BE2C (cell line): ENCODE results near the gene IKZF5.

Source experiments
- DNase-seq: peaks from one replicate; pipeline ENCODE4 v3.0.0-alpha.2; 2020
- H3K27me3 ChIP-seq: fragments of 250-450 bp; sonication (Bioruptor Pico); 2 replicates; pipeline ENCODE4 v1.5.1; 2020; ENCODE audit warnings: mild to moderate bottlenecking
- H3K36me3 ChIP-seq: fragments of 250-450 bp; sonication (Bioruptor Pico); 2 replicates; pipeline ENCODE4 v1.5.1; 2020; ENCODE audit warnings: mild to moderate bottlenecking
- H3K4me1 ChIP-seq: fragments of 250-450 bp; sonication (Bioruptor Pico); 2 replicates; pipeline ENCODE4 v1.5.1; 2020
- H3K4me3 ChIP-seq: 2 replicates; pipeline ENCODE4 v1.5.1; 2011; ENCODE audit warnings: low read depth, low read length
- H3K9me3 ChIP-seq: fragments of 250-450 bp; sonication (Bioruptor Pico); 2 replicates; pipeline ENCODE4 v1.5.1; 2020
- TF ChIP-seq, protein P1 (sequence below): IDR thresholded peaks from 2 replicates; pipeline ENCODE4 v1.5.1; 2012; ENCODE audit warnings: mild to moderate bottlenecking, low read depth, low read length

IKZF5 gene

DNA sequence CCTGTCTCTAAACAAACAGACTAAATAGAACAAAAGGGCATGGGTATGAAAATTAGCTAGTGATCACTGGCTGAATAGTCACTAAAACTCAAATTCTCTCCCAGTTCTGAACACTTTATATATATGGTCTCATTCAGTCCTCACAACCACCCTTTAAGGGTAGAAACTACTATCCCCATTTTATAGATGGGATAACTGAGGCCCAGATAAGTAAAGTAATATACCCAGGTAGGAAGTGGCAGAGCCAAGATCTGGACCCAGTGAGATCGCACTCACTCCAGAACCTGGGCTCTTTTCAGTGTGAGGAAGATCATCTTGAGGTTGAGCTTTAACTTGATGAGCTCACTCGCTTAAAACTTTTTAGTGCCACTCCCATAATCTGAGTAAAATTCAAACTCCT is 23.9 kb downstream of the IKZF5 start:
- no peaks in the 10 kb centered on the region for H3K27me3 ChIP-seq
- TF ChIP-seq, protein P1, sequence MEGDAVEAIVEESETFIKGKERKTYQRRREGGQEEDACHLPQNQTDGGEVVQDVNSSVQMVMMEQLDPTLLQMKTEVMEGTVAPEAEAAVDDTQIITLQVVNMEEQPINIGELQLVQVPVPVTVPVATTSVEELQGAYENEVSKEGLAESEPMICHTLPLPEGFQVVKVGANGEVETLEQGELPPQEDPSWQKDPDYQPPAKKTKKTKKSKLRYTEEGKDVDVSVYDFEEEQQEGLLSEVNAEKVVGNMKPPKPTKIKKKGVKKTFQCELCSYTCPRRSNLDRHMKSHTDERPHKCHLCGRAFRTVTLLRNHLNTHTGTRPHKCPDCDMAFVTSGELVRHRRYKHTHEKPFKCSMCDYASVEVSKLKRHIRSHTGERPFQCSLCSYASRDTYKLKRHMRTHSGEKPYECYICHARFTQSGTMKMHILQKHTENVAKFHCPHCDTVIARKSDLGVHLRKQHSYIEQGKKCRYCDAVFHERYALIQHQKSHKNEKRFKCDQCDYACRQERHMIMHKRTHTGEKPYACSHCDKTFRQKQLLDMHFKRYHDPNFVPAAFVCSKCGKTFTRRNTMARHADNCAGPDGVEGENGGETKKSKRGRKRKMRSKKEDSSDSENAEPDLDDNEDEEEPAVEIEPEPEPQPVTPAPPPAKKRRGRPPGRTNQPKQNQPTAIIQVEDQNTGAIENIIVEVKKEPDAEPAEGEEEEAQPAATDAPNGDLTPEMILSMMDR = no peak
- H3K4me1 ChIP-seq = no peaks in the 10 kb centered on the region
- no peak for DNase-seq
- no peak overlapping the region for H3K4me3 ChIP-seq
- no peaks in the 10 kb centered on the region for H3K9me3 ChIP-seq
- no peaks in the 10 kb centered on the region; the same call in 1 of the 2 replicates for H3K36me3 ChIP-seq

- no peaks in the 10 kb centered on the region for H3K4me1 ChIP-seq
- TF ChIP-seq, protein P1 = no peak
- no peak overlapping the region for H3K4me3 ChIP-seq
- no peaks in the 10 kb centered on the region for H3K27me3 ChIP-seq
- no peaks in the 10 kb centered on the region for H3K9me3 ChIP-seq
- H3K36me3 ChIP-seq = no peaks in the 10 kb centered on the region; the same call in 1 of the 2 replicates
- DNase-seq = no peak
Measured at GRCh38 chr10:122983898-122984297, 24.7 kb downstream of the IKZF5 start.

GRCh38 chr10:122981066-122981464 is 27.5 kb downstream of the IKZF5 start:
- no peaks in the 10 kb centered on the region for H3K4me1 ChIP-seq
- TF ChIP-seq, protein P1 = peak; percentile 53
- H3K27me3 ChIP-seq = no peaks in the 10 kb centered on the region
- no peaks in the 10 kb centered on the region for H3K9me3 ChIP-seq
- DNase-seq = no peak
- no peaks in the 10 kb centered on the region; the same call in 1 of the 2 replicates for H3K36me3 ChIP-seq
- H3K4me3 ChIP-seq = peak overlapping the region; percentile 72

DNA sequence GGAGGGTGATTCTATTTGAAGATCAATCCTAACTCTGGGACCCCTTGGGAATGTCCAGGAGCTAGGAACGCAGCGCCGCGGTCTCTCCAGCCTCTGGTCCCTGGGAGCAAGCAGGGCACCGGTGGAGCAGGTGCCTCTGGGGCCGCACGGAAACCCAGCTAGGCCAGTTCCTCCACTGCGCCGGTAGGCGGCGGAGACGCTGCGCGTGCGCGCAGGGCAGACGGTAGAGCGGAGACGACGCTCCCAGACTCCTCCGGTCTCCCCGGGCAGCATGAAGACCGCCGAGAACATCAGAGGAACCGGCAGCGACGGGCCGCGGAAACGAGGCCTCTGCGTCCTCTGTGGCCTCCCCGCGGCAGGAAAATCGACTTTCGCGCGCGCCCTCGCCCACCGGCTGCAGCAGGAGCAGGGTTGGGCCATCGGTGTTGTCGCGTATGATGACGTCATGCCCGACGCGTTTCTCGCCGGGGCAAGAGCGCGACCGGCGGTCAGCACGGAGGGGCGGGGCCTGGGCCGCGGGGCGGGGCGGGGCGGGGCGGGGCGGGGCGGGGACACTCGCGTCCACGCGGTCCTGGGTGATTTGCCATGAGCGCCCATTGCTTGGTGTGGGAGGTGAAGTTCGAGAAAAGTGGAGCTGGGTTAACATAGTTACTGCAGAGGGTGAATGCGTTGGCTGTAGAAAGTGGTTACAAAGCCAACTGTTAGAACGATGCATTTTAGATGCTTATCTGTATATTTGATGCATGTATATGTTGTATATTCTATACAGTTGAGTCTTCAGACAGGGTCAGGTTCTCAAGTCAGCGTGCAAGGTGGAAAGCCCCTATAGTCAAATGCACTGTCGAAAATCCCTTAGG is 28.2 kb downstream of the IKZF5 start, which contains the start of gene PSTK:
Gene PSTK (plus strand): TSS at position 193 of the 857 bp plus-strand sequence. CDS start 79 bp downstream, at position 272.
- no peaks in the 10 kb centered on the region; the same call in 1 of the 2 replicates for H3K36me3 ChIP-seq
- no peaks in the 10 kb centered on the region for H3K9me3 ChIP-seq
- peak; percentile 90 for DNase-seq
- TF ChIP-seq, protein P1 = peak; percentile 80
- no peaks in the 10 kb centered on the region for H3K4me1 ChIP-seq
- peak within 1 kb of the TSS; percentile 72 for H3K4me3 ChIP-seq
- no peaks in the 10 kb centered on the region for H3K27me3 ChIP-seq

GRCh38 chr10:122974543-122975064 is 34.0 kb downstream of the IKZF5 start:
- Histone ChIP-seq H3K9me3 (no peaks in the 10 kb centered on the region), H3K4me1 (no peaks in the 10 kb centered on the region), H3K4me3 (no peak overlapping the region), H3K27me3 (no peaks in the 10 kb centered on the region), H3K36me3 (no peaks in the 10 kb centered on the region)
- TF ChIP-seq, protein P1 = no peak
- no peak for DNase-seq

DNA sequence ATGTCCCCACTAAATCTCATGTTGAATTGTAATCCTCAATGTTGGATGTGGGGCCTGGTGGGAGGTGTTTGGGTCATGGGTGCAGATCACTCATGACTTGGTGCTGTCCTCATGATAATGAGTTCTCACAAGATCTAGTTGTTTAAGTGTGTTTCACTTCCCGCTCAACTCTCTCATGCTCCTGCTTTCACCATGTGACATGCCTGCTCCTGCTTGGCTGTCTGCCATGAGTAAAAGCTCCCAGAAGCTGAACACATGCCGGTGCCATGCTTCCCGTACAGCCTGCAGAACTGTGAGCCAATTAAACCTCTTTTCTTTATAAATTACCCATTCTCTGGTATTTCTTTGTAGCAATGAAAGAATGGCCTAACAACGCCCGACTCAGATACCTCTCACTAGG is 34.6 kb downstream of the IKZF5 start:
- Histone ChIP-seq H3K4me1 (no peaks in the 10 kb centered on the region), H3K4me3 (no peak overlapping the region), H3K9me3 (no peaks in the 10 kb centered on the region; the same call in 1 of the 2 replicates), H3K27me3 (no peaks in the 10 kb centered on the region), H3K36me3 (no peaks in the 10 kb centered on the region)
- DNase-seq = peak; percentile 51
- TF ChIP-seq, protein P1 = no peak
